HepG2 (cell line): ENCODE results near the gene INTS1. TPM values are rescaled to one million over a fixed set of nuclear protein-coding genes. Genes with fewer than 3 reads are reported as not detected.

Experiments used
- ARNT2 ChIP-seq: sonication (generic); formaldehyde crosslinking; IDR thresholded peaks from 2 replicates; pipeline ENCODE4 v1.8.0; 2022; ENCODE audit warnings: mild to moderate bottlenecking, low read depth, missing genetic modification reagents, moderate library complexity
- CENPX ChIP-seq: sonication (generic); formaldehyde crosslinking; IDR thresholded peaks from 2 replicates; pipeline ENCODE4 v1.9.0; 2021; ENCODE audit warnings: mild to moderate bottlenecking, missing genetic modification reagents, moderate library complexity
- CHCHD3 ChIP-seq: sonication (generic); formaldehyde crosslinking; IDR thresholded peaks from 2 replicates; pipeline ENCODE4 v1.8.0; 2022; ENCODE audit warnings: mild to moderate bottlenecking, missing genetic modification reagents, moderate library complexity
- GATAD2A ChIP-seq: IDR thresholded peaks from 2 replicates; pipeline ENCODE4 v1.6.1; 2016
- HMGXB4 ChIP-seq, 2 experiments: sonication (generic) in 1 of 2; formaldehyde crosslinking in 1 of 2; IDR thresholded peaks; 2 replicates each; pipeline versions ENCODE4 v1.4.0 to v1.6.1; 2018 to 2020; ENCODE audit warnings: missing genetic modification reagents in 2 of 2, borderline replicate concordance in 1 of 2, low read depth in 1 of 2, mild to moderate bottlenecking in 1 of 2, missing biosample characterization in 1 of 2
- JARID2 ChIP-seq: sonication (generic); formaldehyde crosslinking; IDR thresholded peaks from 2 replicates; pipeline ENCODE4 v1.8.1; 2023; ENCODE audit warnings: missing genetic modification reagents, inconsistent platforms; ENCODE audit not compliant: insufficient replicate concordance
- PAWR ChIP-seq: sonication (generic); formaldehyde crosslinking; IDR thresholded peaks from 2 replicates; pipeline ENCODE4 v1.4.0; 2020; ENCODE audit warnings: missing genetic modification reagents, mild to moderate bottlenecking, borderline replicate concordance
- PRMT3 ChIP-seq: sonication (generic); formaldehyde crosslinking; IDR thresholded peaks from 2 replicates; pipeline ENCODE4 v1.8.1; 2022; ENCODE audit warnings: low read depth, mild to moderate bottlenecking, moderate library complexity, missing genetic modification reagents, borderline replicate concordance
- RXRA ChIP-seq: sonication (generic); formaldehyde crosslinking; IDR thresholded peaks from 2 replicates; pipeline ENCODE4 v1.5.1; 2020; ENCODE audit warnings: missing genetic modification reagents
- SALL2 ChIP-seq: sonication (generic); formaldehyde crosslinking; IDR thresholded peaks from 2 replicates; pipeline ENCODE4 v1.8.1; 2023; ENCODE audit warnings: mild to moderate bottlenecking, missing genetic modification reagents, inconsistent platforms
- SMAD9 ChIP-seq: sonication (generic); formaldehyde crosslinking; IDR thresholded peaks from 2 replicates; pipeline ENCODE4 v1.5.1; 2020; ENCODE audit warnings: mild to moderate bottlenecking, missing genetic modification reagents
- TEAD2 ChIP-seq: sonication (generic); formaldehyde crosslinking; IDR thresholded peaks from 2 replicates; pipeline ENCODE4 v1.9.0; 2021; ENCODE audit warnings: missing genetic modification reagents
- ZC3H13 ChIP-seq: sonication (generic); formaldehyde crosslinking; IDR thresholded peaks from 2 replicates; pipeline ENCODE4 v1.8.1; 2023; ENCODE audit warnings: mild to moderate bottlenecking, missing genetic modification reagents, moderate library complexity
- ZNF547 ChIP-seq: sonication (generic); formaldehyde crosslinking; IDR thresholded peaks from 2 replicates; pipeline ENCODE4 v1.5.1; 2020; ENCODE audit warnings: mild to moderate bottlenecking, missing genetic modification reagents
- ZNF891 ChIP-seq: sonication (generic); formaldehyde crosslinking; IDR thresholded peaks from 2 replicates; pipeline ENCODE4 v1.5.0; 2020; ENCODE audit warnings: mild to moderate bottlenecking, missing genetic modification reagents
- polyA plus RNA-seq, 8 experiments: library from polyadenylated mRNA; depleted of rRNA in 3 of 8; stranded (reverse) in 7 of 8; unstranded in 1 of 8; fragments of >200 nt; fragmentation: Illumina TruSeq in 4 of 8; extraction: Trizol in 4 of 8; gene quantifications; 2 replicates each; pipeline versions ENCODE4 v1.2.1 to v1.2.3, GENCODE V29; 2011 to 2016; ENCODE audit warnings: low read depth in 4 of 8, missing spikeins in 1 of 8, mixed read lengths in 1 of 8; ENCODE audit not compliant: insufficient read depth in 1 of 8
- total RNA-seq, 5 experiments: library from RNA; depleted of rRNA; stranded (reverse); fragments of >200 nt; fragmentation: Illumina TruSeq; extraction: Trizol; gene quantifications; 2 replicates each; pipeline ENCODE4 v1.2.3, GENCODE V29; 2016; ENCODE audit warnings: low read depth in 1 of 5
- TF ChIP-seq, protein P1 (sequence below): sonication (generic); formaldehyde crosslinking; IDR thresholded peaks from 2 replicates; pipeline ENCODE4 v1.4.0; 2020; ENCODE audit warnings: mild to moderate bottlenecking, missing genetic modification reagents
- TF ChIP-seq, protein P2 (sequence below): IDR thresholded peaks from 2 replicates; pipeline ENCODE4 v1.6.1; 2016; ENCODE audit warnings: low read depth, borderline replicate concordance
- TF ChIP-seq, protein P3 (sequence below): sonication (generic); formaldehyde crosslinking; IDR thresholded peaks from 2 replicates; pipeline ENCODE4 v1.5.0; 2020; ENCODE audit warnings: mild to moderate bottlenecking, low read depth, missing genetic modification reagents, borderline replicate concordance
- TF ChIP-seq, protein P4 (sequence below): sonication (generic); formaldehyde crosslinking; IDR thresholded peaks from 2 replicates; pipeline ENCODE4 v1.5.0; 2020; ENCODE audit warnings: mild to moderate bottlenecking, missing genetic modification reagents

Gene INTS1
- total and polyA plus RNA-seq, 2 of the 13 experiments (the other 11 are each of a cell fraction or from before 2014, with no cell fraction given), result 13.7 to 29.0 TPM

GRCh38 chr7:1425292-1426136 lies 78.7 kb downstream of the INTS1 start (continued):
- TF ChIP-seq, protein P1, sequence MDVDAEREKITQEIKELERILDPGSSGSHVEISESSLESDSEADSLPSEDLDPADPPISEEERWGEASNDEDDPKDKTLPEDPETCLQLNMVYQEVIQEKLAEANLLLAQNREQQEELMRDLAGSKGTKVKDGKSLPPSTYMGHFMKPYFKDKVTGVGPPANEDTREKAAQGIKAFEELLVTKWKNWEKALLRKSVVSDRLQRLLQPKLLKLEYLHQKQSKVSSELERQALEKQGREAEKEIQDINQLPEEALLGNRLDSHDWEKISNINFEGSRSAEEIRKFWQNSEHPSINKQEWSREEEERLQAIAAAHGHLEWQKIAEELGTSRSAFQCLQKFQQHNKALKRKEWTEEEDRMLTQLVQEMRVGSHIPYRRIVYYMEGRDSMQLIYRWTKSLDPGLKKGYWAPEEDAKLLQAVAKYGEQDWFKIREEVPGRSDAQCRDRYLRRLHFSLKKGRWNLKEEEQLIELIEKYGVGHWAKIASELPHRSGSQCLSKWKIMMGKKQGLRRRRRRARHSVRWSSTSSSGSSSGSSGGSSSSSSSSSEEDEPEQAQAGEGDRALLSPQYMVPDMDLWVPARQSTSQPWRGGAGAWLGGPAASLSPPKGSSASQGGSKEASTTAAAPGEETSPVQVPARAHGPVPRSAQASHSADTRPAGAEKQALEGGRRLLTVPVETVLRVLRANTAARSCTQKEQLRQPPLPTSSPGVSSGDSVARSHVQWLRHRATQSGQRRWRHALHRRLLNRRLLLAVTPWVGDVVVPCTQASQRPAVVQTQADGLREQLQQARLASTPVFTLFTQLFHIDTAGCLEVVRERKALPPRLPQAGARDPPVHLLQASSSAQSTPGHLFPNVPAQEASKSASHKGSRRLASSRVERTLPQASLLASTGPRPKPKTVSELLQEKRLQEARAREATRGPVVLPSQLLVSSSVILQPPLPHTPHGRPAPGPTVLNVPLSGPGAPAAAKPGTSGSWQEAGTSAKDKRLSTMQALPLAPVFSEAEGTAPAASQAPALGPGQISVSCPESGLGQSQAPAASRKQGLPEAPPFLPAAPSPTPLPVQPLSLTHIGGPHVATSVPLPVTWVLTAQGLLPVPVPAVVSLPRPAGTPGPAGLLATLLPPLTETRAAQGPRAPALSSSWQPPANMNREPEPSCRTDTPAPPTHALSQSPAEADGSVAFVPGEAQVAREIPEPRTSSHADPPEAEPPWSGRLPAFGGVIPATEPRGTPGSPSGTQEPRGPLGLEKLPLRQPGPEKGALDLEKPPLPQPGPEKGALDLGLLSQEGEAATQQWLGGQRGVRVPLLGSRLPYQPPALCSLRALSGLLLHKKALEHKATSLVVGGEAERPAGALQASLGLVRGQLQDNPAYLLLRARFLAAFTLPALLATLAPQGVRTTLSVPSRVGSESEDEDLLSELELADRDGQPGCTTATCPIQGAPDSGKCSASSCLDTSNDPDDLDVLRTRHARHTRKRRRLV, result no peak
- TF ChIP-seq ARNT2 (CRISPR knock-in tag), result 0 out of 2 replicates have a peak, but pooled peaks have one; percentile 37
- no peak for TF ChIP-seq TEAD2 (CRISPR knock-in tag)
- TF ChIP-seq HMGXB4 (CRISPR knock-in tag; IDR thresholded peaks at IDR 0.05; ENCODE audit: borderline replicate concordance in 1 of 2, low read depth in 1 of 2), result no peak
- TF ChIP-seq SALL2 (CRISPR knock-in tag), result no peak
- TF ChIP-seq, protein P2, sequence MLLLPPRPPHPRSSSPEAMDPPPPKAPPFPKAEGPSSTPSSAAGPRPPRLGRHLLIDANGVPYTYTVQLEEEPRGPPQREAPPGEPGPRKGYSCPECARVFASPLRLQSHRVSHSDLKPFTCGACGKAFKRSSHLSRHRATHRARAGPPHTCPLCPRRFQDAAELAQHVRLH (CRISPR knock-in tag), result 0 out of 2 replicates have a peak, but pooled peaks have one; percentile 21
- TF ChIP-seq RXRA (CRISPR knock-in tag), result no peak
- peak; percentile 42; the same call in 1 of the 2 replicates for TF ChIP-seq GATAD2A (CRISPR knock-in tag)
- no peak for TF ChIP-seq ZNF891 (CRISPR knock-in tag)
- TF ChIP-seq CHCHD3, result no peak
- TF ChIP-seq PRMT3 (CRISPR knock-in tag), result no peak
- no peak for TF ChIP-seq ZC3H13 (CRISPR knock-in tag)
- TF ChIP-seq JARID2, result no peak
- TF ChIP-seq, protein P3, sequence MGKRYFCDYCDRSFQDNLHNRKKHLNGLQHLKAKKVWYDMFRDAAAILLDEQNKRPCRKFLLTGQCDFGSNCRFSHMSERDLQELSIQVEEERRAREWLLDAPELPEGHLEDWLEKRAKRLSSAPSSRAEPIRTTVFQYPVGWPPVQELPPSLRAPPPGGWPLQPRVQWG, result no peak
- TF ChIP-seq ZNF547 (CRISPR knock-in tag), result no peak
- TF ChIP-seq PAWR, result no peak
- TF ChIP-seq, protein P4, sequence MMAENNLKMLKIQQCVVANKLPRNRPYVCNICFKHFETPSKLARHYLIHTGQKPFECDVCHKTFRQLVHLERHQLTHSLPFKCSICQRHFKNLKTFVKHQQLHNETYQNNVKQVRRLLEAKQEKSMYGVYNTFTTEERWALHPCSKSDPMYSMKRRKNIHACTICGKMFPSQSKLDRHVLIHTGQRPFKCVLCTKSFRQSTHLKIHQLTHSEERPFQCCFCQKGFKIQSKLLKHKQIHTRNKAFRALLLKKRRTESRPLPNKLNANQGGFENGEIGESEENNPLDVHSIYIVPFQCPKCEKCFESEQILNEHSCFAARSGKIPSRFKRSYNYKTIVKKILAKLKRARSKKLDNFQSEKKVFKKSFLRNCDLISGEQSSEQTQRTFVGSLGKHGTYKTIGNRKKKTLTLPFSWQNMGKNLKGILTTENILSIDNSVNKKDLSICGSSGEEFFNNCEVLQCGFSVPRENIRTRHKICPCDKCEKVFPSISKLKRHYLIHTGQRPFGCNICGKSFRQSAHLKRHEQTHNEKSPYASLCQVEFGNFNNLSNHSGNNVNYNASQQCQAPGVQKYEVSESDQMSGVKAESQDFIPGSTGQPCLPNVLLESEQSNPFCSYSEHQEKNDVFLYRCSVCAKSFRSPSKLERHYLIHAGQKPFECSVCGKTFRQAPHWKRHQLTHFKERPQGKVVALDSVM, result no peak
- no peak for TF ChIP-seq CENPX (CRISPR knock-in tag)
- TF ChIP-seq SMAD9 (CRISPR knock-in tag), result no peak
